NCI-H524 (cell line): Measurements from ENCODE around the gene STK39.
"Not testable (repeated sequence)": the region's sequence is repeated elsewhere in the genome, so short reads cannot be mapped to it uniquely, and the experiment has no call there.

Experiments
- DNase-seq, 2 experiments: peaks; one replicate each; lab custom pipeline; 2025; lab: John Stamatoyannopoulos, UW

Gene STK39

GRCh38 chr2:168136392-168136977 is 110.9 kb downstream of the STK39 start:
- peak in 1 of 2 experiments; percentile 64 for DNase-seq

GRCh38 chr2:168135630-168136029 is 111.8 kb downstream of the STK39 start:
- no peak for DNase-seq

GRCh38 chr2:168135121-168135520 is 112.3 kb downstream of the STK39 start:
- DNase-seq = no peak

- DNase-seq = no peak
Measured at GRCh38 chr2:168134485-168134884, 112.9 kb downstream of the STK39 start.

- DNase-seq = no peak
Measured at GRCh38 chr2:168132389-168132788, 115.0 kb downstream of the STK39 start.

GRCh38 chr2:168130346-168130745 is 117.0 kb downstream of the STK39 start:
- DNase-seq = no peak

- DNase-seq = no peak
Measured at GRCh38 chr2:168127371-168127770, 120.0 kb downstream of the STK39 start.

- DNase-seq = not testable (repeated sequence)
Measured at GRCh38 chr2:168122210-168122609, 125.2 kb downstream of the STK39 start.

- peak in 1 of 2 experiments; percentile 31 for DNase-seq
Measured at GRCh38 chr2:168120730-168121129, 126.7 kb downstream of the STK39 start.

GRCh38 chr2:168120310-168120709 is 127.1 kb downstream of the STK39 start:
- peak in 1 of 2 experiments; percentile 7 for DNase-seq

GRCh38 chr2:168119515-168120141 is 127.8 kb downstream of the STK39 start:
- peak; percentile 37 to 70 for DNase-seq

- DNase-seq = peak; percentile 36 to 78
Measured at GRCh38 chr2:168118733-168119514, 128.5 kb downstream of the STK39 start.

- peak; percentile 7 to 25 for DNase-seq
Measured at GRCh38 chr2:168116448-168116847, 130.9 kb downstream of the STK39 start.

- peak in 1 of 2 experiments; percentile 44 for DNase-seq
Measured at GRCh38 chr2:168114619-168115018, 132.8 kb downstream of the STK39 start.

GRCh38 chr2:168114040-168114439 is 133.4 kb downstream of the STK39 start:
- DNase-seq = no peak

- no peak for DNase-seq
Measured at GRCh38 chr2:168107322-168107721, 140.1 kb downstream of the STK39 start.

- no peak for DNase-seq
Measured at GRCh38 chr2:168105127-168105683, 142.2 kb downstream of the STK39 start.

GRCh38 chr2:168097431-168097830 is 150.0 kb downstream of the STK39 start:
- DNase-seq = no peak

- DNase-seq = no peak
Measured at GRCh38 chr2:168096158-168096557, 151.2 kb downstream of the STK39 start.

GRCh38 chr2:168091986-168092385 is 155.4 kb downstream of the STK39 start:
- DNase-seq = peak; percentile 34 to 73

GRCh38 chr2:168090366-168091135 is 156.8 kb downstream of the STK39 start:
- DNase-seq = peak; percentile 76 to 93

- DNase-seq = no peak
Measured at GRCh38 chr2:168089200-168089599, 158.2 kb downstream of the STK39 start.
